Sigmoid colon (tissue), 4 donors: ENCODE results near the gene CREB3L2.

Source experiments
- CTCF ChIP-seq, 4 experiments: fragments of 450-650 bp in 3 of 4; fragments of 200-600 bp in 1 of 4; IDR thresholded peaks; one replicate each; pipeline ENCODE4 v1.5.1; 2016 to 2019; ENCODE audit warnings: antibody characterized with exemption in 4 of 4, mild to moderate bottlenecking in 3 of 4, moderate library complexity in 2 of 4
- EP300 ChIP-seq, 4 donors: sonication (generic); formaldehyde crosslinking; IDR thresholded peaks; one replicate each; pipeline ENCODE4 v1.6.1; 2017; ENCODE audit warnings: antibody characterized with exemption in 4 of 4
- POLR2A ChIP-seq, 2 donors: fragments of 450-650 bp; IDR thresholded peaks; one replicate each; pipeline ENCODE4 v1.6.1; 2016; ENCODE audit warnings: antibody characterized with exemption in 2 of 2, mild to moderate bottlenecking in 2 of 2, moderate library complexity in 2 of 2
- POLR2AphosphoS5 ChIP-seq, 4 donors: sonication (generic); formaldehyde crosslinking; IDR thresholded peaks; one replicate each; pipeline ENCODE4 v1.6.1; 2017; ENCODE audit warnings: antibody characterized with exemption in 4 of 4

GRCh38 chr7:137828456-137828855, 173.4 kb downstream of the CREB3L2 start:
- TF ChIP-seq CTCF (IDR thresholded peaks at IDR 0.05) (no peak), POLR2A (IDR thresholded peaks at IDR 0.05) (no peak), EP300 (IDR thresholded peaks at IDR 0.05) (no peak), POLR2AphosphoS5 (IDR thresholded peaks at IDR 0.05) (no peak)
